ENCODE measurements around the gene UGT3A2.

The UGT3A2 gene, protein sequence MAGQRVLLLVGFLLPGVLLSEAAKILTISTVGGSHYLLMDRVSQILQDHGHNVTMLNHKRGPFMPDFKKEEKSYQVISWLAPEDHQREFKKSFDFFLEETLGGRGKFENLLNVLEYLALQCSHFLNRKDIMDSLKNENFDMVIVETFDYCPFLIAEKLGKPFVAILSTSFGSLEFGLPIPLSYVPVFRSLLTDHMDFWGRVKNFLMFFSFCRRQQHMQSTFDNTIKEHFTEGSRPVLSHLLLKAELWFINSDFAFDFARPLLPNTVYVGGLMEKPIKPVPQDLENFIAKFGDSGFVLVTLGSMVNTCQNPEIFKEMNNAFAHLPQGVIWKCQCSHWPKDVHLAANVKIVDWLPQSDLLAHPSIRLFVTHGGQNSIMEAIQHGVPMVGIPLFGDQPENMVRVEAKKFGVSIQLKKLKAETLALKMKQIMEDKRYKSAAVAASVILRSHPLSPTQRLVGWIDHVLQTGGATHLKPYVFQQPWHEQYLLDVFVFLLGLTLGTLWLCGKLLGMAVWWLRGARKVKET

DNA sequence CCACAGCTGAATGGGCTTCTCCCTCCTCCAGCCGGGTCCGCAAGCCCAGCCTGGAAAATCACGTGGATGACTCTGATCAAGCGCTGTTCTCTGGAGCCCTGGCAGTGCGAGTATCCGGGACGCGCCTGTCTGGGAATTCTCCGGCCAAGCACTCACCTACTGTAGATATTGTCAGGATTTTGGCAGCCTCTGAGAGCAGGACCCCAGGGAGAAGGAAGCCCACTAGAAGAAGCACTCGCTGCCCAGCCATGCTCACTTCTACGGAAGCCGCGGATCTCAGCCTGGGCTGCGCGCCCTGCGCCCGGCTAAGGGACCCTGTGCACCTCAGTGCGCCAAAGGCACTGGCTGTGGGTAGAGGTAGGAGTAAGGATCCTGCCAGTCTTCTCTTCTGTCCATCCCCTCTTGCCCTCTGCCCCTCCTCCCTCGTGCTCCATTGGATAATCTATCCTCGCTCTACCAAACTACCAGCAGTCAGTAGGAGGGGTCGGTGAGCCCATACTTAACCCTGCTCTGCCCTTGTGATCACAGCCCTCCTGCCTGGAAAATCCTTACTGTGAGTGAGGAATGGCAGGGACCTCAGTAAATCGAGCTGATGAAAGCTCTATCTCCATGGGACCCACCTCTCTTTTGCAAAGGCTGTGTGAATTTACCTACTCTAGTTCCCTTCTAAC lies at the start of gene UGT3A2:
TSS of gene UGT3A2 (minus strand) at position 343 of the 671 bp plus-strand sequence. CDS start at position 250, 93 bp downstream.
- H3K27ac ChIP-seq = no peak within 1 kb of the TSS
- TF ChIP-seq ZFX (IDR thresholded peaks at IDR 0.05; ENCODE audit: borderline replicate concordance) = no peak
- TF ChIP-seq, protein P1, sequence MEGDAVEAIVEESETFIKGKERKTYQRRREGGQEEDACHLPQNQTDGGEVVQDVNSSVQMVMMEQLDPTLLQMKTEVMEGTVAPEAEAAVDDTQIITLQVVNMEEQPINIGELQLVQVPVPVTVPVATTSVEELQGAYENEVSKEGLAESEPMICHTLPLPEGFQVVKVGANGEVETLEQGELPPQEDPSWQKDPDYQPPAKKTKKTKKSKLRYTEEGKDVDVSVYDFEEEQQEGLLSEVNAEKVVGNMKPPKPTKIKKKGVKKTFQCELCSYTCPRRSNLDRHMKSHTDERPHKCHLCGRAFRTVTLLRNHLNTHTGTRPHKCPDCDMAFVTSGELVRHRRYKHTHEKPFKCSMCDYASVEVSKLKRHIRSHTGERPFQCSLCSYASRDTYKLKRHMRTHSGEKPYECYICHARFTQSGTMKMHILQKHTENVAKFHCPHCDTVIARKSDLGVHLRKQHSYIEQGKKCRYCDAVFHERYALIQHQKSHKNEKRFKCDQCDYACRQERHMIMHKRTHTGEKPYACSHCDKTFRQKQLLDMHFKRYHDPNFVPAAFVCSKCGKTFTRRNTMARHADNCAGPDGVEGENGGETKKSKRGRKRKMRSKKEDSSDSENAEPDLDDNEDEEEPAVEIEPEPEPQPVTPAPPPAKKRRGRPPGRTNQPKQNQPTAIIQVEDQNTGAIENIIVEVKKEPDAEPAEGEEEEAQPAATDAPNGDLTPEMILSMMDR (IDR thresholded peaks at IDR 0.05) = no peak

DNA sequence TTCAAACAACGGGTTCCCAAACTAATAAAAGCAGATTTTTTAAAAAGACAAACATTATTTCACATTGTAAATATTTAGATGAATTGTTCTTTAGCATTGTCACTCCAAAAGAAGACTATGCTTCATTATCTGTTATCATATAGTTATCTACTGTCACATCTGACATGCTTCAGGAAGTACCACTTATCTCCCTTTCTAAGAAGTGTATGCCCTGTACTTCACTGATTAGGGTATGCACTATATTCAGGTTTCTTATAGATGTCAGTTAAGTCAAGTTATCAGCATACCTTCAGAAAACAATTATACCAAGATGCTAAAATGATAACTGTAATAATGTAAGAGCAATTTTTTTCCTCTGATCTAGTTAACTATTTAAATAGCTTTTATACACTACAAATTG lies 44.6 kb upstream of the UGT3A2 start:
- TF ChIP-seq, protein P1 (IDR thresholded peaks at IDR 0.05) = no peak
- no peak for TF ChIP-seq ZFX (IDR thresholded peaks at IDR 0.05; ENCODE audit: borderline replicate concordance)
- H3K27ac ChIP-seq = no peak overlapping the region

DNA sequence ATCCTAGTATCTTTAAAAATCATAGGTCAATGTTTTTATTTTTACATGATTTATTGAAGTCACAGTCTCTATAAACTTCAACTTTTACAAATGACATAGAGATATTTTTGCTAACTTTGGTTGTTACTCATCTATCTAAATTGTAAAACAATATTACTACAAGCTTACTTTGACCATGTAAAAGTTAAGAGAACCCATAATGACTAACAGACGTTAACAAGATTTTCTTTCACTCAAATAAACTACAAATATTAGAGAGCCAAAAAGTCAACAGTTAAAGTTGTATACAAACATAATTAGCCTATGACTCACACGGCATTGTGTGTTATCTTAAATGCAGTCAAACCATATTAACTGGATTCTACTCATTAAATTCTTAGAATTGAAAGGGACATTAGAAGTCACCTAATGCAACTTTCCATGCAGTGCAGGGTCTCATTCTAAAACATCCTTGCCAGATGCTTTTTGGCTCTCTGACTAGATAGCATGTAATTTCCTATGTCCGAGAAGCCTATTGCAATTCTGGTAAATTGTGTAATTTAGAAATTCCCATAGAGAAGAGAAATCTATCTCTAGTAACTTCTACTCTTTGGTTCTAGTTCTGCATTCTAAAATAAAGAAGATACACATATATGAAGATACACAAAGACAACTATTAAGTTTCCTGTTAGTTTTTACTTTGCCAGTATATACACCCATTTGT lies 42.2 kb upstream of the UGT3A2 start:
- no peak overlapping the region for H3K27ac ChIP-seq
- TF ChIP-seq, protein P1 (IDR thresholded peaks at IDR 0.05) = no peak
- no peak for TF ChIP-seq ZFX (IDR thresholded peaks at IDR 0.05; ENCODE audit: borderline replicate concordance)

DNA sequence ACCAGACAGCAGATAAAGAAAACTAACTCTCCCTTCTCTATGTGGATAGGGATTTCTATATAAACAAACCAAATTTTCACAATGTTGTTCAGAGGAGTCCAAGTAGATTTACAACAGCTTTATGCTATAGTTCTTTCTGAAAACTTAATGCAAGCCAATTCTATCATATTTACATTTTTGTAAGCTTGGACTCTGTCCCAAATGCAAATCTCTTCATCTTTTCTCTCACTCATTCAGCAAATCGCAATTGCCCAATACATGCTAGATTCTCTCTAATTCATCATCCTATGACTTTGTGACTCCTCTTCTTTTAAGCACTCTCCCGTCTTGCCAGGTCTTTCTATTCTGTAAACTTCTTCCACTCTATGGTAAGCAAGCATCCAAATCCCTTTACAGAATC lies 39.1 kb upstream of the UGT3A2 start:
- TF ChIP-seq ZFX (IDR thresholded peaks at IDR 0.05; ENCODE audit: borderline replicate concordance) = no peak
- TF ChIP-seq, protein P1 (IDR thresholded peaks at IDR 0.05) = no peak
- H3K27ac ChIP-seq = no peak overlapping the region

DNA sequence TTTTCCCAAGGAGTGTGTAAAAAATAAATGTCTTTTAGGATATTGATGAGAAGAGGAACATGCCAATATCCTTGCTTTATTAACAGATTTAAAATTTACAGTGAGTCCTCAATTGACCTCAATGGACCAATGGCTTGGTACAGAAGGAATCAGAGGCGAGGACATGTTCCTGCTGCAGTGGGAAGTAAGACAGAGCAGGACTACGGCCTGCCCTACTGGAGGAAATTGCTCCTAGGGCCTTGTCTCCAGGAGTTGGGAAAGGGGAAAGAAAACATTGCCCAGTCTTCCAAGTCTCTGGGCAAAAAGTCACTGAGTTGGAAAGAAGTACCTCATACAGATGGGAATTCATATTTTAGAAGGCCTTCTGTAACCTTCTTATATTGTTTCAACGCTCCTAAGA lies 33.1 kb upstream of the UGT3A2 start:
- no peak overlapping the region for H3K27ac ChIP-seq
- TF ChIP-seq, protein P1 (IDR thresholded peaks at IDR 0.05) = no peak
- TF ChIP-seq ZFX (IDR thresholded peaks at IDR 0.05; ENCODE audit: borderline replicate concordance) = no peak

DNA sequence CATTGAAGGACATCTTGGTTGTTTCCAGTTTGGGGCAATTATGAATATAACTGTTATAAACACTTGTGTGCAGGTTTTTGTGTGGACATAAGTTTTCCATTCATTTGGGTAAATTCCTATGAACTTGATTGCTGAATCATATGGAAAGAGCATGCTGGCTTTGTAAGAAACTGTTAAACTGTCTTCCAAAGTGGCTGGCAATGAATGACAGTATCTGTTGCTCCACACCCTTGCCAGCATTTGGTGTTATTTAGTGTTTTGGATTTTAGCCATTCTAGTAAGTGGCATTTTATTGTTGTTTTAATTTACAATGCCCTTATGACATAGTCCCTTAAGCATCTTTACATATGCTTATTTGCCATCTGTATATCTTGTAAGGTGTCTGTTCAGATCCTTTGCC lies 29.8 kb upstream of the UGT3A2 start:
- no peak overlapping the region for H3K27ac ChIP-seq
- TF ChIP-seq, protein P1 (IDR thresholded peaks at IDR 0.05) = no peak
- no peak for TF ChIP-seq ZFX (IDR thresholded peaks at IDR 0.05; ENCODE audit: borderline replicate concordance)

Measured in 22Rv1 (cell line).